ENCODE data around the gene GPHB5. TPM values are rescaled to one million over a fixed set of nuclear protein-coding genes. Genes with fewer than 3 reads are reported as not detected.
"Not testable (repeated sequence)": the region's sequence is repeated elsewhere in the genome, so short reads cannot be mapped to it uniquely, and the experiment has no call there.

GPHB5 gene
- total RNA-seq, 6 experiments from 2014 or later: not detected

- Mint-ChIP-seq H3K4me1 (ENCODE audit: low read depth) (no peaks in the 10 kb centered on the region), H3K9me3 (no peaks in the 10 kb centered on the region), H3K27me3 (ENCODE audit: insufficient read depth) (no peaks in the 10 kb centered on the region), H3K4me3 (no peak overlapping the region), H3K27ac (no peak overlapping the region), H3K36me3 (ENCODE audit: low read depth) (no peaks in the 10 kb centered on the region)
- DNase-seq: no peak
- TF ChIP-seq, protein P1, sequence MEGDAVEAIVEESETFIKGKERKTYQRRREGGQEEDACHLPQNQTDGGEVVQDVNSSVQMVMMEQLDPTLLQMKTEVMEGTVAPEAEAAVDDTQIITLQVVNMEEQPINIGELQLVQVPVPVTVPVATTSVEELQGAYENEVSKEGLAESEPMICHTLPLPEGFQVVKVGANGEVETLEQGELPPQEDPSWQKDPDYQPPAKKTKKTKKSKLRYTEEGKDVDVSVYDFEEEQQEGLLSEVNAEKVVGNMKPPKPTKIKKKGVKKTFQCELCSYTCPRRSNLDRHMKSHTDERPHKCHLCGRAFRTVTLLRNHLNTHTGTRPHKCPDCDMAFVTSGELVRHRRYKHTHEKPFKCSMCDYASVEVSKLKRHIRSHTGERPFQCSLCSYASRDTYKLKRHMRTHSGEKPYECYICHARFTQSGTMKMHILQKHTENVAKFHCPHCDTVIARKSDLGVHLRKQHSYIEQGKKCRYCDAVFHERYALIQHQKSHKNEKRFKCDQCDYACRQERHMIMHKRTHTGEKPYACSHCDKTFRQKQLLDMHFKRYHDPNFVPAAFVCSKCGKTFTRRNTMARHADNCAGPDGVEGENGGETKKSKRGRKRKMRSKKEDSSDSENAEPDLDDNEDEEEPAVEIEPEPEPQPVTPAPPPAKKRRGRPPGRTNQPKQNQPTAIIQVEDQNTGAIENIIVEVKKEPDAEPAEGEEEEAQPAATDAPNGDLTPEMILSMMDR (IDR thresholded peaks at IDR 0.05): no peak
These were observed 34.9 kb downstream of the GPHB5 start for GRCh38 chr14:63283884-63284248.

GRCh38 chr14:63282997-63283883, 35.5 kb downstream of the GPHB5 start:
- Mint-ChIP-seq H3K27ac (no peak overlapping the region), H3K9me3 (no peaks in the 10 kb centered on the region), H3K4me3 (no peak overlapping the region), H3K27me3 (ENCODE audit: insufficient read depth) (no peaks in the 10 kb centered on the region), H3K4me1 (ENCODE audit: low read depth) (no peaks in the 10 kb centered on the region), H3K36me3 (ENCODE audit: low read depth) (no peaks in the 10 kb centered on the region)
- TF ChIP-seq, protein P1 (IDR thresholded peaks at IDR 0.05): no peak
- no peak for DNase-seq

- not testable (repeated sequence) for H3K4me1 Mint-ChIP-seq (ENCODE audit: low read depth); DNase-seq; H3K27ac Mint-ChIP-seq; H3K36me3 Mint-ChIP-seq (ENCODE audit: low read depth); H3K4me3 Mint-ChIP-seq; H3K9me3 Mint-ChIP-seq; H3K27me3 Mint-ChIP-seq (ENCODE audit: insufficient read depth)
These were observed 38.8 kb downstream of the GPHB5 start for GRCh38 chr14:63279933-63280332.

GRCh38 chr14:63277591-63278183, 41.0 kb downstream of the GPHB5 start:
- no peaks in the 10 kb centered on the region for H3K4me1 Mint-ChIP-seq (ENCODE audit: low read depth)
- H3K27me3 Mint-ChIP-seq (ENCODE audit: insufficient read depth): peaks cover 1% of the 10 kb centered on the region; the same call in 1 of the 2 replicates
- H3K27ac Mint-ChIP-seq: no peak overlapping the region
- no peaks in the 10 kb centered on the region for H3K36me3 Mint-ChIP-seq (ENCODE audit: low read depth)
- TF ChIP-seq, protein P1 (IDR thresholded peaks at IDR 0.05): no peak
- no peak overlapping the region for H3K4me3 Mint-ChIP-seq
- no peak for DNase-seq
- no peaks in the 10 kb centered on the region for H3K9me3 Mint-ChIP-seq

DNA sequence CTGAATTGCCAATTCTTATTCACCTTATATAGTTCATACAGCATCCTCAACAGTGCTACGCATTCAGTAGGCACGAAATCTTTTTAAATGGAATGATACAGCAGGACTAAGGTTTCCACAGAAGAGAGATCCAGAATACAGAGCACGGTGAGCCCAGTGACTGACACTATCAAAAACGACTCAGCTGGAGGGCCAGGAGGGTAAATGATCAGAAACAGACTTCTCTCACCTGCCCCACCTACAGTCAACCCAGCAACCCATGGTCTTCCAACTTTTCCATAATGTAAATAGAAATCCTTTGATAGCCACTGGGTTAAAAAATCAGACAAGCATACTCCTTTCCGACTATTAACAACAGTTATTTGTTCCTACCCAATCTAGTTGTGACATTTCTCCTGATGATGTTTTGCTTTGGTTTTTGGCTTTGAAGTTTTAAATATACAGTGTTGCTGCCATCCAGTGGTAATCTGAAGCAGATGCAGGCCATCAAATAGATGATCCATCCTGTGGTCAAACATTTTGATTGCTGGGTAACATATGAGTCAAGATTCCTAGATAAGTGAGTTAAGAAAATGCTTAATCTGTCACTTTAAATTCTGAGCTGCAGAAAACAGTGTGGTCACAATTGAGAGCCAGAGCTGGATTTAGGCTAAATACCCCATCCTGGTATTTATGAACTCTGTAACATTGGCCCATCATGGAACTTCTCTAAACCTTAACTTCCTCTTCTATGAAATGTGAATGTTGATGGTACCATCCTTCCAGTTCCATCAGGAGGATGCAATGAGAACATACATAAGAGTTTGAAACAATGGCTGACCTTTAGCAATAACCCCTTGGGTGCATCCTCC, 42.0 kb downstream of the GPHB5 start:
- Mint-ChIP-seq H3K36me3 (ENCODE audit: low read depth) (no peaks in the 10 kb centered on the region), H3K27me3 (ENCODE audit: insufficient read depth) (peaks cover 1% of the 10 kb centered on the region; the same call in 1 of the 2 replicates), H3K4me3 (no peak overlapping the region), H3K4me1 (ENCODE audit: low read depth) (no peaks in the 10 kb centered on the region), H3K9me3 (no peaks in the 10 kb centered on the region), H3K27ac (no peak overlapping the region)
- TF ChIP-seq, protein P1 (IDR thresholded peaks at IDR 0.05): peak; percentile 90
- peak; percentile 68 for DNase-seq
